Uterus (tissue), 4 donors: Measurements from ENCODE around the gene SLC39A13. TPM values are rescaled to one million over a fixed set of nuclear protein-coding genes. Genes with fewer than 3 reads are reported as not detected.

Experiments used
- DNase-seq, 2 donors: peaks; one replicate each; pipeline ENCODE4 v3.0.0-alpha.2; 2019 to 2020
- H3K27ac ChIP-seq, 2 donors: fragments of 200-600 bp; sonication (generic); 1 replicate in 1 of 2; 2 replicates in 1 of 2; pipeline ENCODE4 v1.5.1; 2016 to 2018
- H3K27me3 ChIP-seq, 2 donors: fragments of 200-600 bp; sonication (generic); one replicate each; pipeline ENCODE4 v1.5.1; 2018 to 2019; ENCODE audit warnings: control low read depth in 1 of 2
- H3K36me3 ChIP-seq, 2 donors: fragments of 200-600 bp; sonication (generic); one replicate each; pipeline ENCODE4 v1.5.1; 2019; ENCODE audit warnings: control low read depth in 1 of 2
- H3K4me1 ChIP-seq, 2 donors: fragments of 200-600 bp; sonication (generic); one replicate each; pipeline ENCODE4 v1.5.1; 2018 to 2019; ENCODE audit warnings: control low read depth in 1 of 2
- H3K4me3 ChIP-seq, 2 donors: fragments of 200-600 bp; sonication (generic); 1 replicate in 1 of 2; 2 replicates in 1 of 2; pipeline ENCODE4 v1.5.1; 2018 to 2019; ENCODE audit warnings: mild to moderate bottlenecking in 1 of 2
- H3K9me3 ChIP-seq, 2 donors: fragments of 200-600 bp; sonication (generic); one replicate each; pipeline ENCODE4 v1.5.1; 2019; ENCODE audit warnings: control low read depth in 1 of 2
- POLR2A ChIP-seq, 2 donors: fragments of 450-650 bp; IDR thresholded peaks; one replicate each; pipeline ENCODE4 v1.6.1; 2016; ENCODE audit warnings: antibody characterized with exemption in 2 of 2, mild to moderate bottlenecking in 1 of 2, moderate library complexity in 1 of 2
- intact Hi-C: fragments of 100-400 bp; cut with DNase I; formaldehyde crosslinking; loops from one replicate; pipeline ENCODE4 v1.15.1; 2023; ENCODE audit warnings: low total_unique reads
- total RNA-seq, 4 donors: library from RNA; depleted of rRNA in 3 of 4; stranded (reverse); fragments of >200 nt in 3 of 4; gene quantifications; one replicate each; pipeline versions ENCODE4 v1.1.0 to v1.2.4, GENCODE V29; 2014 to 2023
- TF ChIP-seq, protein P1 (sequence below), 4 experiments: fragments of 200-600 bp in 2 of 4; fragments of 450-650 bp in 2 of 4; sonication (generic) in 2 of 4; IDR thresholded peaks; one replicate each; pipeline ENCODE4 v1.5.1; 2016 to 2019; ENCODE audit warnings: antibody characterized with exemption in 4 of 4, mild to moderate bottlenecking in 2 of 4, moderate library complexity in 1 of 4
- donor health status: DM: yes; HTN: yes; CAD: no.

Gene SLC39A13
- total RNA-seq, 4 donors from 2014 or later = 30.9 to 79.2 (median 64.2) TPM

DNA sequence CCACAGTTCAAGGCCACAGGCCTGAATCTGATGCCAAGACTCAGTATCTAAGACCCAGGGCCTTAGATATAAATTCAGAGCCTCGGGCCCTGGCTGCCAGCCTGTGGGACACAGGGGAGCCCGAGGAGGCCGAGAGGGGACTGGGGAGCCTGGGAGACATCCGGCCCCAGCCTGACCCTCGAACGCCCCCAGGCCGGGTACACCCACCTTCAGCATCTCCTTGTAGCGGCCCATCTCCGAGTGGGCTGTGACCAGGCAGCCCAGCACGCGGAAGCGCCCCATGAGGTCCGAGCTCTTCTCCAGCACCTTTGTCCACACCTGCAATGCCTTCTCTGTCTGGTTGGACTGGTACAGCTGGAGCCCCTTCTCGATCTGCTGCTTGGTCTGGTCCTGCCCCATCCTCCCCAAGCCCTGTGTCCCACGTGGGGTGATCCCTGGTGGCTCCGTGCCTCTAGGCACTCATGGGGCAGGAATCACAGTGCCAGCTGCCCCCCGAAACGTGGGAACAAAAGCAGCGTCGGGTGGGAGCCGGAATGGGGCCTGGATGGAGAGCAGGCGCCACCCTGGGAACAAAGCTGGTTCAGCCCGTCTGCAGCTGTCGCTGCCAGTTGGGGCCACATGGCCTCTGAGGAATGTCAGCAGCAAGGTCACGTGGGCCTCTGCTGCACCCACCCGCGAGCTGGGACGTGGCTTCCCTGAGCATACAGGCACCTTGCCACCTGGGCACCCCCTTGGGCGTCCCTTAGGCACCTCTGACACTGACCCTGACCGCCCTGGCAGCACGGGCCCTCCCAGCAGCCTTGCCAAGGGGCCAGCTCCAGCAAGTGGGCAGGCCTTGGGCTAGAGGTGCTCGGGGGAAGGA is 40.4 kb downstream of the SLC39A13 start, which contains the start of gene RAPSN:
RAPSN (minus strand) TSS at position 571 of the 862 bp plus-strand sequence; CDS start at position 399, 172 bp downstream.
- no peaks in the 10 kb centered on the region for H3K9me3 ChIP-seq
- no peak for TF ChIP-seq POLR2A (IDR thresholded peaks at IDR 0.05)
- TF ChIP-seq, protein P1, sequence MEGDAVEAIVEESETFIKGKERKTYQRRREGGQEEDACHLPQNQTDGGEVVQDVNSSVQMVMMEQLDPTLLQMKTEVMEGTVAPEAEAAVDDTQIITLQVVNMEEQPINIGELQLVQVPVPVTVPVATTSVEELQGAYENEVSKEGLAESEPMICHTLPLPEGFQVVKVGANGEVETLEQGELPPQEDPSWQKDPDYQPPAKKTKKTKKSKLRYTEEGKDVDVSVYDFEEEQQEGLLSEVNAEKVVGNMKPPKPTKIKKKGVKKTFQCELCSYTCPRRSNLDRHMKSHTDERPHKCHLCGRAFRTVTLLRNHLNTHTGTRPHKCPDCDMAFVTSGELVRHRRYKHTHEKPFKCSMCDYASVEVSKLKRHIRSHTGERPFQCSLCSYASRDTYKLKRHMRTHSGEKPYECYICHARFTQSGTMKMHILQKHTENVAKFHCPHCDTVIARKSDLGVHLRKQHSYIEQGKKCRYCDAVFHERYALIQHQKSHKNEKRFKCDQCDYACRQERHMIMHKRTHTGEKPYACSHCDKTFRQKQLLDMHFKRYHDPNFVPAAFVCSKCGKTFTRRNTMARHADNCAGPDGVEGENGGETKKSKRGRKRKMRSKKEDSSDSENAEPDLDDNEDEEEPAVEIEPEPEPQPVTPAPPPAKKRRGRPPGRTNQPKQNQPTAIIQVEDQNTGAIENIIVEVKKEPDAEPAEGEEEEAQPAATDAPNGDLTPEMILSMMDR (IDR thresholded peaks at IDR 0.05) = no peak
- H3K36me3 ChIP-seq = no peaks in the 10 kb centered on the region
- no peaks in the 10 kb centered on the region for H3K4me1 ChIP-seq
- H3K4me3 ChIP-seq = no peak within 1 kb of the TSS
- H3K27me3 ChIP-seq = no peaks in the 10 kb centered on the region
- DNase-seq = no peak
- no peak within 1 kb of the TSS for H3K27ac ChIP-seq
- intact Hi-C loops = no loop called here

DNA sequence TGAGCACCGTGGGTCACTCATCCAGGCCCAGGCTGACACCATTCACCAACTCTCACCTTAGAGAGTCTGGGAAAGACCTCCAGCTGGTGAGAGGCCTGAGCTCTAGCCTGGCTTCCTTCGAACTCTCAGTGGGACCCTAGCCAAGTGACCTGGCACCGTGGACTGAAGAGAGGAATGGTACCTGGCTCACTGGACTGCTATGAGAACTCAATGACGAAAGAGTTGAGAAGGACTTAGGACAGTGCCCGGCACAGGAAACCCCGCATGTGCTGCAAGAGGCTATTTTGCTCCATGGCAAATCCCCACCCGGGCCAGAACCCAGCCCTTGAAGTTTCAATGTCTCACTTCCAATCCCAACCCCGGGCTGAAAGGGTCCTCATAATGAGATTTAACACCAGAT is 41.2 kb downstream of the SLC39A13 start:
- Histone ChIP-seq H3K4me1 (no peaks in the 10 kb centered on the region), H3K36me3 (no peaks in the 10 kb centered on the region), H3K4me3 (no peak overlapping the region), H3K27ac (no peak overlapping the region), H3K9me3 (no peaks in the 10 kb centered on the region), H3K27me3 (no peaks in the 10 kb centered on the region)
- DNase-seq = no peak
- intact Hi-C loops = no loop called here
- TF ChIP-seq, protein P1 (IDR thresholded peaks at IDR 0.05) = no peak
- TF ChIP-seq POLR2A (IDR thresholded peaks at IDR 0.05) = no peak

DNA sequence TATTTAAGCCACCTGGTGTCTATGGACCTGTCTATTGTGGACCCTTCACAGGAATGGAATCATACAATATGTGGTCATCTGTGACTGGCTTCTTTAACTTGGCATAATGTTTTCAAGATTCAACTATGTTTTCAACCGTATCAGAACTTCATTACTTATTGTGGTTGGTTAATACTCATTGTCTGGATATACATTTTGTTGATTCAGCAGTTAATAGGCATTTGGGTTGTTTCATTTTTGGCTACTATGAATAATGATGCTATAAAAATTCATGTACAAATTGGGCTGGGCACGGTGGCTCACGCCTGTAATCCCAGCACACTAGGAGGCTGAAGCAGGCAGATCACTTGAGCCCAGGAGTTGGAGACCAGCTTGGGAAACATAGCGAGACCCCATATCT is 43.0 kb downstream of the SLC39A13 start:
- H3K4me1 ChIP-seq = no peaks in the 10 kb centered on the region
- no peak overlapping the region for H3K4me3 ChIP-seq
- intact Hi-C loops = no loop called here
- TF ChIP-seq, protein P1 (IDR thresholded peaks at IDR 0.05) = no peak
- TF ChIP-seq POLR2A (IDR thresholded peaks at IDR 0.05) = no peak
- H3K27ac ChIP-seq = no peak overlapping the region
- no peaks in the 10 kb centered on the region for H3K9me3 ChIP-seq
- DNase-seq = no peak
- H3K36me3 ChIP-seq = no peaks in the 10 kb centered on the region
- no peaks in the 10 kb centered on the region for H3K27me3 ChIP-seq

DNA sequence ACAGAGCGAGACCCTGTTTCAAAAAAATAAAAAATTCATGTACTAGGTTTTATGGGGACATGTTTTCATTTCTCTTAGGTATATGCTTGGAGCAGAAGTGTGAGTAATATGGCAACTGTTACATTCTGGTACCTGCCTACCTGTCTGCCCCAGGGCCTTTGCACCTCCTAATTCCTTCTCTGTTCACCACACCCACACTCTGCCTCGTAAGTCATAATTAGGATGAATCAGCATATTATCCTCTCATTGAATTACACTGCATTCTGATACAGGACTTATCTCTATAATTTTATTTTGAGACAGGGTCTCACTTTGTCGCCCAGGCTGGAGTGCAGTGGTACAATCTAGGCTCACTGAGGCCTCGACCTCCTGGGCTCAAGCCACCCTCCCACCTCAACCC is 43.6 kb downstream of the SLC39A13 start:
- H3K4me1 ChIP-seq = no peaks in the 10 kb centered on the region
- H3K27me3 ChIP-seq = no peaks in the 10 kb centered on the region
- DNase-seq = no peak
- no peak overlapping the region for H3K27ac ChIP-seq
- H3K36me3 ChIP-seq = no peaks in the 10 kb centered on the region
- no peaks in the 10 kb centered on the region for H3K9me3 ChIP-seq
- no peak overlapping the region for H3K4me3 ChIP-seq
- intact Hi-C loops = no loop called here
- TF ChIP-seq, protein P1 (IDR thresholded peaks at IDR 0.05) = no peak
- no peak for TF ChIP-seq POLR2A (IDR thresholded peaks at IDR 0.05)

DNA sequence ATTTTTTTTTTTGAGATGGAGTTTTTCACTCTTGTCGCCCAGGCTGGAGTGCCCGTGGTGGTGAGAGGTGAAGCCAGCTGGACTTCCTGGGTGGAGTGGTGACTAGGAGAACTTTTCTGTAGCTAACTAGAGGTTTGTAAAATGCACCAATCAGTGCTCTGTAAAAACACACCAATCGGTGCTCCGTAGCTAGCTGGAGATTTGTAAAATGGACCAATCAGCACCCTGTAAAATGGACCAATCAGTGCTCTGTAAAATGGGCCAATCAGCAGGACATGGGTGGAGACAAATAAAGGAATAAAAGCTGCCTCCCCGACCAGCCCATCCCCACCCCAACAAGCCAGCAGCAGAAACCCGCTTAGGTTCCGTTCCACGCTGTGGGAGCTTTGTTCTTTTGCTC is 45.0 kb downstream of the SLC39A13 start:
- no peak for DNase-seq
- H3K4me3 ChIP-seq = no peak overlapping the region
- no peaks in the 10 kb centered on the region for H3K36me3 ChIP-seq
- H3K27ac ChIP-seq = no peak overlapping the region
- intact Hi-C loops = no loop called here
- TF ChIP-seq POLR2A (IDR thresholded peaks at IDR 0.05) = no peak
- TF ChIP-seq, protein P1 (IDR thresholded peaks at IDR 0.05) = no peak
- H3K9me3 ChIP-seq = no peaks in the 10 kb centered on the region
- H3K27me3 ChIP-seq = no peaks in the 10 kb centered on the region
- H3K4me1 ChIP-seq = no peaks in the 10 kb centered on the region
